ENCODE data around the gene PDE6H. TPM values are rescaled to one million over a fixed set of nuclear protein-coding genes. Genes with fewer than 3 reads are reported as not detected.

The PDE6H gene
- total and polyA plus RNA-seq, 8 donors, result not detected

DNA sequence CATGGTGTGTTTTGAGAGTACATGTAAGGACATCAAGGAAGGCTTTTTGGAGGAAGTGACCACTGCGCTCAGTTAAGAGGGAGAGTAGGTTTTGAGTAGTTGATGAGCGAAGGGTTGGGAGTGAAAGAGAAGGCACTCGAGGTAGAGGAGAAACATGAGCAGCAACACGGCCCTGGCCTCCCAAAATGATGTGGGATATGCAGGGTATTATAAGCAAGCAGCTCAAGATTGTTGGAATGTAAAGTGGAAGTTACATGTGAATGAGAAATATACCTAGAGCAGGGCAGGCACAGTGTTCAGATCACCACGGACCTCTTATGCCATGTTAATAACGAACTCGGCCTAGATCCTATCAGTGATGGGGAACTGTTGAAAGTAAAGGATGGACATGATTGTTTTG lies 9.3 kb upstream of the PDE6H start:
- no peak for DNase-seq
- no peak for ATAC-seq
- Histone ChIP-seq H3K27me3 (no peaks in the 10 kb centered on the region), H3K4me1 (peaks cover 0 to 4% (median 0%) of the 10 kb centered on the region in 3 donors), H3K27ac (no peak overlapping the region), H3K4me3 (no peak overlapping the region), H3K36me3 (no peaks in the 10 kb centered on the region), H3K9me3 (no peaks in the 10 kb centered on the region)
- 91 to 93% methylated on average over 7 of the region's 7 CpGs for WGBS, 2 donors
- intact Hi-C loops (cut with DNase I), result no loop called here
- FAIRE-seq, result no peak
- TF ChIP-seq, protein P1, sequence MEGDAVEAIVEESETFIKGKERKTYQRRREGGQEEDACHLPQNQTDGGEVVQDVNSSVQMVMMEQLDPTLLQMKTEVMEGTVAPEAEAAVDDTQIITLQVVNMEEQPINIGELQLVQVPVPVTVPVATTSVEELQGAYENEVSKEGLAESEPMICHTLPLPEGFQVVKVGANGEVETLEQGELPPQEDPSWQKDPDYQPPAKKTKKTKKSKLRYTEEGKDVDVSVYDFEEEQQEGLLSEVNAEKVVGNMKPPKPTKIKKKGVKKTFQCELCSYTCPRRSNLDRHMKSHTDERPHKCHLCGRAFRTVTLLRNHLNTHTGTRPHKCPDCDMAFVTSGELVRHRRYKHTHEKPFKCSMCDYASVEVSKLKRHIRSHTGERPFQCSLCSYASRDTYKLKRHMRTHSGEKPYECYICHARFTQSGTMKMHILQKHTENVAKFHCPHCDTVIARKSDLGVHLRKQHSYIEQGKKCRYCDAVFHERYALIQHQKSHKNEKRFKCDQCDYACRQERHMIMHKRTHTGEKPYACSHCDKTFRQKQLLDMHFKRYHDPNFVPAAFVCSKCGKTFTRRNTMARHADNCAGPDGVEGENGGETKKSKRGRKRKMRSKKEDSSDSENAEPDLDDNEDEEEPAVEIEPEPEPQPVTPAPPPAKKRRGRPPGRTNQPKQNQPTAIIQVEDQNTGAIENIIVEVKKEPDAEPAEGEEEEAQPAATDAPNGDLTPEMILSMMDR (IDR thresholded peaks at IDR 0.05), result no peak

DNA sequence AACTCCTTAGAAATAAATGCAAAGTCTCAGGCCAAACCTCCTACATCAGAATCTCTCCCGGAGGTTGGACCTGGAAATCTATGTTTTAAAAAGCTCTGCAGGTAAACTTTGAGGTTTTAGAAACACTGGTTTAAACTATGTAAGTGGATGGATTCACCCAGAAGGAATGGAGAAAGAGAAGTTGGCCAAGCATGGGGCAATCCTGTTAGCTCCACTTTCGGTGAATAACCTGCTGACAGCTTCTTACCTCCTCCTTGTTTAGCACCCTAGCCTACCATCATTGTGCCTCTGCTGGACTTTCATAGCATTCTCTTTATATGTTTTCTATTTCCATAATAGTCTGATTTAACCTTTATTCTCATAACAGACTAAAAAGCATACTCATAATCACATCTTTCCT lies 8.4 kb upstream of the PDE6H start:
- Histone ChIP-seq H3K9me3 (no peaks in the 10 kb centered on the region), H3K27me3 (no peaks in the 10 kb centered on the region), H3K4me1 (peaks cover 0 to 4% (median 0%) of the 10 kb centered on the region in 3 donors), H3K4me3 (no peak overlapping the region), H3K27ac (no peak overlapping the region), H3K36me3 (no peaks in the 10 kb centered on the region)
- ATAC-seq (no peak), FAIRE-seq (no peak), DNase-seq (no peak)
- TF ChIP-seq, protein P1 (IDR thresholded peaks at IDR 0.05), result no peak
- 79 to 81% methylated on average over 2 of the region's 2 CpGs for WGBS, 2 donors
- intact Hi-C loops (cut with DNase I), result no loop called here

DNA sequence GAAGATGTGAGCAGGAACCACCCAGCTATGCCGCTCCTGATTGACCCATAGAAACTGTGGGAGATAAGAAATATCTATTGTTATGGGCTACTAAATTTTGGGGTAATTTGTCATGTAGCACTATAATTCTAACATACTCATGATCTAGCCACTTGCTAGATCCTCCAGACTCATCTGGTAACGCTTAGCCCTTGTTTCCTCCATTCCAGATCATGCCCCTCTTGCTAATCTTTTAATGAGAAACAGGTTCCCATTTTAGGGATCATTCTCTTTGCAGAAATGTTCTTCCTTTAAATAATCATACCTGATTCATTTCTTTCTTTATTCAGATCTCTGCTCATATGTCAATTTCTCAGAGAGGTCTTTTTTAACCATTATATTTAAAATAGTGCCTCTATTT lies 7.6 kb upstream of the PDE6H start:
- no peak overlapping the region for H3K27ac ChIP-seq
- peaks cover 0 to 4% (median 0%) of the 10 kb centered on the region in 3 donors for H3K4me1 ChIP-seq
- TF ChIP-seq, protein P1 (IDR thresholded peaks at IDR 0.05), result no peak
- FAIRE-seq, result no peak
- intact Hi-C loops (cut with DNase I), result no loop called here
- ATAC-seq, result no peak
- H3K27me3 ChIP-seq, result no peaks in the 10 kb centered on the region
- no peak for DNase-seq
- H3K9me3 ChIP-seq, result no peaks in the 10 kb centered on the region
- no peak overlapping the region for H3K4me3 ChIP-seq
- no peaks in the 10 kb centered on the region for H3K36me3 ChIP-seq
- WGBS, 2 donors, result 95 to 98% methylated on average over 2 of the region's 2 CpGs

DNA sequence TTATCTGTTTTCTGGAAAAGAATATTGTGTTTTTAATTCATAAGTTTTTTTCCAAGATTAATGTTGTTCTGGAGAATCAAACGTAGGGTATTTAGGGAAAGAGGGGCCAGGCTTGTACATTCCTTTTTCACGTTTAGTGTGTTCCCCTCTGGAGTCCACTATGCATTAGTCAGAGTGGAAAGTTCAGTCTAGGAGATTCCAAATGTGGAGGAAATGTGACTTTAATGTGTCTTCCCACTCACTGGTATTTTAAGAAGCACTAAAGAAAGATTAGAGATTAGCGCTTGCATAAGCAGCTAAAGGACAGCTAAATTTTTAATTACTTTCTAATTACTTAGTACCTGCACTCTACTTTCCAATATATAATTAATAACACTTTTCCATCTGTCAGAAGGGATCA lies 4.4 kb upstream of the PDE6H start:
- FAIRE-seq (no peak), DNase-seq (no peak), ATAC-seq (no peak)
- TF ChIP-seq, protein P1 (IDR thresholded peaks at IDR 0.05), result no peak
- no peaks in the 10 kb centered on the region for H3K9me3 ChIP-seq
- H3K36me3 ChIP-seq, result no peaks in the 10 kb centered on the region
- intact Hi-C loops (cut with DNase I), result no loop called here
- WGBS, 2 donors, result 71 to 83% methylated on average over 3 of the region's 3 CpGs
- H3K27me3 ChIP-seq, result no peaks in the 10 kb centered on the region
- H3K4me1 ChIP-seq, result no peaks in the 10 kb centered on the region
- H3K27ac ChIP-seq, result no peak overlapping the region
- no peak overlapping the region for H3K4me3 ChIP-seq

DNA sequence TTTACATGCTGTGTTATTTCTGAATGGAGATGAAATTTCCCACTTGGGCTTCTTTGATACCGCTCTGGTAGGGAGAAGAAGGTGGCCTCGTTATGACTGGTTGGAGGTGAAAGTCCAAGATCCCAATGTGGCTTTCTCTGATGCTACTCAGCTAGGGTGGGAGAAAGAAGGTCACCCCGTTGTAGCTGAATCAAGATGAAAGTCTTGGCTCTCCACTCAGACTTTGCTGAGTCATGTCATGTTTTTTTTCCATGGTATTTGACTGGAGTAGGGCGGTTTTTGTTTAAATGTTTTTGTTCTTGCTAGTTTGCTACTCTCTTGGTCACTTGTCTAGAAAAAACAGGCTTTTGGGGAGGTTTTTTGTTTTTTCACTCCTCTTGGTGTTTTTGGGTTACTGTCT lies 2.4 kb upstream of the PDE6H start:
- Histone ChIP-seq H3K27ac (no peak overlapping the region), H3K9me3 (no peaks in the 10 kb centered on the region), H3K27me3 (no peaks in the 10 kb centered on the region), H3K4me3 (no peak overlapping the region), H3K4me1 (no peaks in the 10 kb centered on the region), H3K36me3 (no peaks in the 10 kb centered on the region)
- no peak for DNase-seq
- FAIRE-seq, result no peak
- no peak for ATAC-seq
- WGBS, 2 donors, result 77 to 81% methylated on average over 4 of the region's 4 CpGs
- TF ChIP-seq, protein P1 (IDR thresholded peaks at IDR 0.05), result no peak
- intact Hi-C loops (cut with DNase I), result no loop called here

All from pancreas (tissue), 10 donors.